Panc1 (cell line): ENCODE data around the gene YOD1.

Experiments used
- CTCF ChIP-seq: fragments of 450-650 bp; IDR thresholded peaks from 2 replicates; pipeline ENCODE4 v1.5.1; 2017; ENCODE audit warnings: mild to moderate bottlenecking
- POLR2AphosphoS5 ChIP-seq: IDR thresholded peaks from 2 replicates; pipeline ENCODE4 v1.6.1; 2012; ENCODE audit warnings: mild to moderate bottlenecking, low read depth, low read length, moderate library complexity
- REST ChIP-seq, 2 experiments: IDR thresholded peaks; 2 replicates each; pipeline ENCODE4 v1.6.1; 2011 to 2012; ENCODE audit warnings: low read depth in 2 of 2, control low read depth in 1 of 2, low read length in 1 of 2, mild to moderate bottlenecking in 1 of 2, moderate library complexity in 1 of 2; ENCODE audit not compliant: insufficient read depth in 1 of 2
- SIN3A ChIP-seq: IDR thresholded peaks from 2 replicates; pipeline ENCODE4 v1.6.1; 2012; ENCODE audit warnings: low read depth, mild to moderate bottlenecking, low read length, moderate library complexity, borderline replicate concordance; ENCODE audit not compliant: insufficient read depth
- TCF7L2 ChIP-seq: IDR thresholded peaks from 2 replicates; pipeline ENCODE4 v1.6.1; 2011; ENCODE audit warnings: mild to moderate bottlenecking, low read depth, low read length, inconsistent platforms

GRCh38 chr1:207081806-207082205 lies 30.8 kb upstream of the YOD1 start:
- TF ChIP-seq CTCF, result no peak
- no peak for TF ChIP-seq POLR2AphosphoS5
- TF ChIP-seq REST (IDR thresholded peaks at IDR 0.05; ENCODE audit: insufficient read depth in 1 of 2, low read depth in 2 of 2, low read length in 1 of 2), result no peak
- TF ChIP-seq SIN3A, result no peak
- TF ChIP-seq TCF7L2, result no peak
